OCI-LY3 (cell line): ENCODE results near the gene MGST3.

Experiments used
- CTCF ChIP-seq: fragments of 200-600, 300-600 bp; sonication (generic); IDR thresholded peaks from 2 replicates; pipeline ENCODE4 v1.5.1; 2014; ENCODE audit warnings: antibody characterized with exemption, low read length, low read depth
- EZH2phosphoT487 ChIP-seq: fragments of 200-600 bp; shearing (Covaris generic); IDR thresholded peaks from 2 replicates; pipeline ENCODE4 v1.6.1; 2018; ENCODE audit warnings: antibody characterized with exemption, mixed run types, low read depth

DNA sequence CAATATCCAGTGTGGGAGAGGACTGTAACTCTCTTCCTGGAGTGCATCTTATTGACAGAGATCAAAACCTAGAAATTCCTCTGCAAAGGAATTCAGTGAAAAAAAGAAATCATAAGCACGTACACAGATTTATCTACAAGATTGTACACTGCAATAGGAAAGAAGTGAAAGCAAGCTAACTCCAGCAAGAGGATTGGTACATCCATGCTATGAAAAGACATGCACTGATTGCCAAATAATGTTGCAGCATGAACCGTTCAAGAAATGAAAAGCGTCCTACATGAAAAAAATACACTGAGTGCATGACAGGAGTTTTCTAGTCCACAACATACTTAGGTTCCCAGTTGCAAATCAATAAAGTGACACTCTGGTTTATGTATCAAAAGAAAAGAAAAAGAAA is 1.9 kb upstream of the MGST3 start:
- TF ChIP-seq CTCF (no peak), EZH2phosphoT487 (no peak)
